ENCODE measurements around the gene CCL21. TPM values are rescaled to one million over a fixed set of nuclear protein-coding genes. Genes with fewer than 3 reads are reported as not detected.

CCL21 gene
- total RNA-seq, 2 experiments from 2014 or later = not detected

GRCh38 chr9:34687276-34688030 lies 22.5 kb downstream of the CCL21 start:
- no peak overlapping the region for H3K27ac Mint-ChIP-seq
- ChIA-PET POLR2A (no interaction called here), CTCF (interaction anchor here (1.4 to 2.9 kb wide), 3 partner anchors 14 to 311 kb away, joined by 3 to 26 read pairs (median 4); no protein-coding TSS in a partner anchor)
- DNase-seq (no peak), ATAC-seq (no peak)
- peaks cover 3% of the 10 kb centered on the region for H3K36me3 Mint-ChIP-seq (ENCODE audit: low read depth)
- H3K9me3 Mint-ChIP-seq (ENCODE audit: low read depth) = no peaks in the 10 kb centered on the region
- H3K27me3 Mint-ChIP-seq = no peaks in the 10 kb centered on the region
- intact Hi-C loops (cut with DNase I, micrococcal nuclease) = no loop called here
- no peak overlapping the region for H3K4me3 Mint-ChIP-seq
- peaks cover 9% of the 10 kb centered on the region for H3K4me1 Mint-ChIP-seq

- ChIA-PET CTCF (interaction anchor here (0.6 to 2.9 kb wide), 6 partner anchors 15 to 320 kb away, joined by 3 to 26 read pairs (median 3); no protein-coding TSS in a partner anchor), POLR2A (no interaction called here)
- Mint-ChIP-seq H3K36me3 (ENCODE audit: low read depth) (peaks cover 3% of the 10 kb centered on the region), H3K9me3 (ENCODE audit: low read depth) (no peaks in the 10 kb centered on the region), H3K27ac (no peak overlapping the region), H3K27me3 (no peaks in the 10 kb centered on the region), H3K4me3 (no peak overlapping the region), H3K4me1 (peaks cover 9% of the 10 kb centered on the region)
- DNase-seq = no peak
- intact Hi-C loops (cut with DNase I, micrococcal nuclease) = no loop called here
- no peak for ATAC-seq
These were observed 23.2 kb downstream of the CCL21 start for GRCh38 chr9:34686732-34687131.

- intact Hi-C loops (cut with DNase I, micrococcal nuclease) = no loop called here
- H3K27ac Mint-ChIP-seq = no peak overlapping the region
- H3K36me3 Mint-ChIP-seq (ENCODE audit: low read depth) = peaks cover 3% of the 10 kb centered on the region
- H3K9me3 Mint-ChIP-seq (ENCODE audit: low read depth) = no peaks in the 10 kb centered on the region
- no peaks in the 10 kb centered on the region for H3K27me3 Mint-ChIP-seq
- no peak overlapping the region for H3K4me3 Mint-ChIP-seq
- DNase-seq (no peak), ATAC-seq (no peak)
- POLR2A ChIA-PET = no interaction called here
- CTCF ChIA-PET = interaction anchor here (0.7 to 2.9 kb wide), 6 partner anchors 16 to 313 kb away, joined by 3 to 26 read pairs (median 3); no protein-coding TSS in a partner anchor
- peaks cover 9% of the 10 kb centered on the region for H3K4me1 Mint-ChIP-seq
These were observed 23.7 kb downstream of the CCL21 start for GRCh38 chr9:34686231-34686630.

- ATAC-seq (no peak), DNase-seq (no peak)
- no peaks in the 10 kb centered on the region for H3K27me3 Mint-ChIP-seq
- H3K27ac Mint-ChIP-seq = no peak overlapping the region
- ChIA-PET CTCF (interaction anchor here (0.9 to 2.9 kb wide), 4 partner anchors 9 to 37 kb away, joined by 3 to 26 read pairs (median 4); no protein-coding TSS in a partner anchor), POLR2A (no interaction called here)
- peaks cover 3% of the 10 kb centered on the region for H3K36me3 Mint-ChIP-seq (ENCODE audit: low read depth)
- H3K4me3 Mint-ChIP-seq = no peak overlapping the region
- intact Hi-C loops (cut with DNase I, micrococcal nuclease) = no loop called here
- no peaks in the 10 kb centered on the region for H3K9me3 Mint-ChIP-seq (ENCODE audit: low read depth)
- H3K4me1 Mint-ChIP-seq = peaks cover 9% of the 10 kb centered on the region
These were observed 24.3 kb downstream of the CCL21 start for GRCh38 chr9:34685591-34685990.

- no peak for ATAC-seq
- CTCF ChIA-PET = interaction anchor here (1.0 to 2.9 kb wide), 4 partner anchors 9 to 36 kb away, joined by 3 to 26 read pairs (median 6); no protein-coding TSS in a partner anchor
- no peak overlapping the region for H3K4me3 Mint-ChIP-seq
These were observed 25.1 kb downstream of the CCL21 start for GRCh38 chr9:34684816-34685215.

GRCh38 chr9:34684145-34684544 lies 25.8 kb downstream of the CCL21 start:
- Mint-ChIP-seq H3K27me3 (no peaks in the 10 kb centered on the region), H3K4me3 (no peak overlapping the region), H3K36me3 (ENCODE audit: low read depth) (peaks cover 3% of the 10 kb centered on the region), H3K27ac (no peak overlapping the region), H3K4me1 (peaks cover 9% of the 10 kb centered on the region), H3K9me3 (ENCODE audit: low read depth) (no peaks in the 10 kb centered on the region)
- CTCF ChIA-PET = interaction anchor here (1.1 to 1.9 kb wide), 2 partner anchors 18 to 20 kb away, joined by 3 to 8 read pairs; no protein-coding TSS in a partner anchor
- ATAC-seq = peak; percentile 99
- DNase-seq = peak; percentile 73
- intact Hi-C loops (cut with DNase I, micrococcal nuclease) = loop anchor here in 1 of 2 experiments (1.0 kb wide), 1 partner anchor 17 kb away; no protein-coding TSS in a partner anchor
- POLR2A ChIA-PET = no interaction called here

More at GRCh38 chr9:34684816-34685215, 25.1 kb downstream of the CCL21 start:
- H3K4me1 Mint-ChIP-seq = peaks cover 9% of the 10 kb centered on the region
- H3K27me3 Mint-ChIP-seq = no peaks in the 10 kb centered on the region
- DNase-seq = no peak
- H3K9me3 Mint-ChIP-seq (ENCODE audit: low read depth) = no peaks in the 10 kb centered on the region
- POLR2A ChIA-PET = no interaction called here
- intact Hi-C loops (cut with DNase I, micrococcal nuclease) = loop anchor here in 1 of 2 experiments (1.0 kb wide), 1 partner anchor 16 kb away; no protein-coding TSS in a partner anchor
- peaks cover 3% of the 10 kb centered on the region for H3K36me3 Mint-ChIP-seq (ENCODE audit: low read depth)
- H3K27ac Mint-ChIP-seq = no peak overlapping the region

GRCh38 chr9:34675869-34676268 lies 34.1 kb downstream of the CCL21 start:
- ChIA-PET POLR2A (no interaction called here), CTCF (interaction anchor here (0.7 to 2.0 kb wide), 5 partner anchors 15 to 107 kb away, joined by 3 to 15 read pairs (median 6); partner anchors contain the start of gene GALT)
- intact Hi-C loops (cut with DNase I, micrococcal nuclease) = loop anchor here (1.0 kb wide), 1 partner anchor 26 kb away; no protein-coding TSS in a partner anchor
- ATAC-seq = no peak
- H3K27ac Mint-ChIP-seq = no peak overlapping the region
- no peaks in the 10 kb centered on the region for H3K27me3 Mint-ChIP-seq
- no peak overlapping the region for H3K4me3 Mint-ChIP-seq
- DNase-seq = no peak
- no peaks in the 10 kb centered on the region for H3K36me3 Mint-ChIP-seq (ENCODE audit: low read depth)
- no peaks in the 10 kb centered on the region for H3K9me3 Mint-ChIP-seq (ENCODE audit: low read depth)
- H3K4me1 Mint-ChIP-seq = peaks cover 2% of the 10 kb centered on the region

GRCh38 chr9:34675048-34675714 lies 34.8 kb downstream of the CCL21 start:
- ChIA-PET POLR2A (no interaction called here), CTCF (interaction anchor here (0.6 to 2.0 kb wide), 7 partner anchors 14 to 108 kb away, joined by 3 to 15 read pairs (median 4); partner anchors contain the start of gene GALT)
- peaks cover 2% of the 10 kb centered on the region for H3K4me1 Mint-ChIP-seq
- H3K27me3 Mint-ChIP-seq = no peaks in the 10 kb centered on the region
- intact Hi-C loops (cut with DNase I, micrococcal nuclease) = loop anchor here (1.0 kb wide), 1 partner anchor 27 kb away; no protein-coding TSS in a partner anchor
- H3K27ac Mint-ChIP-seq = no peak overlapping the region
- no peak overlapping the region for H3K4me3 Mint-ChIP-seq
- H3K36me3 Mint-ChIP-seq (ENCODE audit: low read depth) = peaks cover 3% of the 10 kb centered on the region
- peak; percentile 81 for DNase-seq
- H3K9me3 Mint-ChIP-seq (ENCODE audit: low read depth) = no peaks in the 10 kb centered on the region
- peak; percentile 80 for ATAC-seq

- H3K4me1 Mint-ChIP-seq = peaks cover 2% of the 10 kb centered on the region
- no peaks in the 10 kb centered on the region for H3K27me3 Mint-ChIP-seq
- DNase-seq (no peak), ATAC-seq (no peak)
- H3K36me3 Mint-ChIP-seq (ENCODE audit: low read depth) = peaks cover 7% of the 10 kb centered on the region
- H3K9me3 Mint-ChIP-seq (ENCODE audit: low read depth) = peaks cover 4% of the 10 kb centered on the region
- intact Hi-C loops (cut with DNase I, micrococcal nuclease) = no loop called here
- CTCF ChIA-PET = interaction anchor here (0.6 to 1.8 kb wide), 4 partner anchors 27 to 541 kb away, joined by 3 to 15 read pairs (median 4); no protein-coding TSS in a partner anchor
- no peak overlapping the region for H3K4me3 Mint-ChIP-seq
- no peak overlapping the region for H3K27ac Mint-ChIP-seq
- POLR2A ChIA-PET = no interaction called here
These were observed 35.5 kb downstream of the CCL21 start for GRCh38 chr9:34674440-34674839.

GRCh38 chr9:34671307-34671706 lies 38.6 kb downstream of the CCL21 start:
- peaks cover 2% of the 10 kb centered on the region for H3K4me1 Mint-ChIP-seq
- H3K27ac Mint-ChIP-seq = no peak overlapping the region
- H3K36me3 Mint-ChIP-seq (ENCODE audit: low read depth) = peaks cover 19% of the 10 kb centered on the region
- ATAC-seq = no peak
- ChIA-PET POLR2A (no interaction called here), CTCF (interaction anchor here (1.1 kb wide), 1 partner anchor 9 kb away, joined by 3 read pairs; no protein-coding TSS in a partner anchor)
- no peaks in the 10 kb centered on the region for H3K27me3 Mint-ChIP-seq
- intact Hi-C loops (cut with DNase I, micrococcal nuclease) = no loop called here
- peaks cover 12% of the 10 kb centered on the region for H3K9me3 Mint-ChIP-seq (ENCODE audit: low read depth)
- H3K4me3 Mint-ChIP-seq = no peak overlapping the region
- DNase-seq = no peak
